Sigmoid colon (tissue), 4 donors: Measurements from ENCODE around the gene TSPAN18.

Experiments
- CTCF ChIP-seq, 4 experiments: fragments of 450-650 bp in 3 of 4; fragments of 200-600 bp in 1 of 4; IDR thresholded peaks; one replicate each; pipeline ENCODE4 v1.5.1; 2016 to 2019; ENCODE audit warnings: antibody characterized with exemption in 4 of 4, mild to moderate bottlenecking in 3 of 4, moderate library complexity in 2 of 4
- POLR2AphosphoS5 ChIP-seq, 4 donors: sonication (generic); formaldehyde crosslinking; IDR thresholded peaks; one replicate each; pipeline ENCODE4 v1.6.1; 2017; ENCODE audit warnings: antibody characterized with exemption in 4 of 4

- TF ChIP-seq POLR2AphosphoS5 (IDR thresholded peaks at IDR 0.05) (no peak), CTCF (IDR thresholded peaks at IDR 0.05) (no peak)
Measured at GRCh38 chr11:44748606-44749005, 21.8 kb downstream of the TSPAN18 start.
